ENCODE measurements around the gene PLD4.
"Not testable (repeated sequence)": the region's sequence is repeated elsewhere in the genome, so short reads cannot be mapped to it uniquely, and the experiment has no call there.

DNA sequence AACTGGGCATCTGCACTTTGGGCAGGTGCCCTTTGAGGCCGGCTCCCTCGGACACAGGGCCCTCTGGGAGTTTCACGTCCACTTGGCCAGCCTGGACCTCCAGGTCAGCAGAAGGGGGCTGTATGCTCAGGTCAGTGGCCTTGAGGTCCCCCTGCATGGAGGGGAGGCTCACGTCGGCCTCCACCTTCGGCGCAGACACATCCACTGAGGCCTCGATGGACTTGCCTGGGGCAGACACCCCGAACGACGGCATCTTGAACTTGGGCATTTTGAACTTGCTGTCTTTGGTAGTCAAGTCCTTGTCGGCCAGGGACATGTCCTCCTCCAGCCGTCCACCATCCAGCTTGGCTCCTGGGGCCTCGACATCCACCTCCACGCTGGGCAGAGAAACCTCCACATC lies 26.0 kb downstream of the PLD4 start:
- TF ChIP-seq, protein P1, sequence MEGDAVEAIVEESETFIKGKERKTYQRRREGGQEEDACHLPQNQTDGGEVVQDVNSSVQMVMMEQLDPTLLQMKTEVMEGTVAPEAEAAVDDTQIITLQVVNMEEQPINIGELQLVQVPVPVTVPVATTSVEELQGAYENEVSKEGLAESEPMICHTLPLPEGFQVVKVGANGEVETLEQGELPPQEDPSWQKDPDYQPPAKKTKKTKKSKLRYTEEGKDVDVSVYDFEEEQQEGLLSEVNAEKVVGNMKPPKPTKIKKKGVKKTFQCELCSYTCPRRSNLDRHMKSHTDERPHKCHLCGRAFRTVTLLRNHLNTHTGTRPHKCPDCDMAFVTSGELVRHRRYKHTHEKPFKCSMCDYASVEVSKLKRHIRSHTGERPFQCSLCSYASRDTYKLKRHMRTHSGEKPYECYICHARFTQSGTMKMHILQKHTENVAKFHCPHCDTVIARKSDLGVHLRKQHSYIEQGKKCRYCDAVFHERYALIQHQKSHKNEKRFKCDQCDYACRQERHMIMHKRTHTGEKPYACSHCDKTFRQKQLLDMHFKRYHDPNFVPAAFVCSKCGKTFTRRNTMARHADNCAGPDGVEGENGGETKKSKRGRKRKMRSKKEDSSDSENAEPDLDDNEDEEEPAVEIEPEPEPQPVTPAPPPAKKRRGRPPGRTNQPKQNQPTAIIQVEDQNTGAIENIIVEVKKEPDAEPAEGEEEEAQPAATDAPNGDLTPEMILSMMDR (conservative IDR thresholded peaks at IDR 0.05; ENCODE audit: low read length) = not testable (repeated sequence)
- not testable (repeated sequence) for TF ChIP-seq EZH2phosphoT487 (IDR thresholded peaks at IDR 0.05; ENCODE audit: borderline replicate concordance)

Measured in Loucy (cell line).